ENCODE measurements around the gene GOLGA6L2.

Gene GOLGA6L2

GRCh38 chr15:23483821-23484299 lies 36.8 kb upstream of the GOLGA6L2 start:
- no peak for ATAC-seq

GRCh38 chr15:23482764-23483489 lies 35.9 kb upstream of the GOLGA6L2 start:
- ATAC-seq, result no peak
- TF ChIP-seq ARNTL (CRISPR knock-in tag; IDR thresholded peaks at IDR 0.05; ENCODE audit: borderline replicate concordance, low read depth) (no peak), CSRNP3 (CRISPR knock-in tag; IDR thresholded peaks at IDR 0.05) (no peak), ZC3H10 (CRISPR knock-in tag; IDR thresholded peaks at IDR 0.05) (no peak), GLIS3 (CRISPR knock-in tag; IDR thresholded peaks at IDR 0.05) (no peak), ZFP30 (CRISPR knock-in tag; IDR thresholded peaks at IDR 0.05) (no peak), RARB (CRISPR knock-in tag; IDR thresholded peaks at IDR 0.05) (no peak), PPARA (CRISPR knock-in tag; IDR thresholded peaks at IDR 0.05; ENCODE audit: borderline replicate concordance) (no peak), CREB5 (CRISPR knock-in tag; IDR thresholded peaks at IDR 0.05; ENCODE audit: low read depth) (no peak)

More at GRCh38 chr15:23483821-23484299, 36.8 kb upstream of the GOLGA6L2 start:
- TF ChIP-seq ISL1 (CRISPR knock-in tag; IDR thresholded peaks at IDR 0.05) (no peak), ARNTL (CRISPR knock-in tag; IDR thresholded peaks at IDR 0.05; ENCODE audit: borderline replicate concordance, low read depth) (no peak)

- TF ChIP-seq OSR1 (CRISPR knock-in tag; IDR thresholded peaks at IDR 0.05), result no peak
- TF ChIP-seq ESRRG (CRISPR knock-in tag; IDR thresholded peaks at IDR 0.05), result no peak
- TF ChIP-seq GLIS3 (CRISPR knock-in tag; IDR thresholded peaks at IDR 0.05), result no peak
- TF ChIP-seq ZNF8 (CRISPR knock-in tag; IDR thresholded peaks at IDR 0.05), result no peak
- no peak for TF ChIP-seq ZNF565 (CRISPR knock-in tag; conservative IDR thresholded peaks at IDR 0.05; ENCODE audit: low read depth)
- TF ChIP-seq TOX (CRISPR knock-in tag; IDR thresholded peaks at IDR 0.05; ENCODE audit: borderline replicate concordance), result no peak
- TF ChIP-seq BACH2 (CRISPR knock-in tag; IDR thresholded peaks at IDR 0.05; ENCODE audit: borderline replicate concordance), result no peak
- no peak for TF ChIP-seq ZFP3 (CRISPR knock-in tag; IDR thresholded peaks at IDR 0.05)
- TF ChIP-seq CSDC2 (CRISPR knock-in tag; IDR thresholded peaks at IDR 0.05), result no peak
- no peak for TF ChIP-seq PATZ1 (CRISPR knock-in tag; IDR thresholded peaks at IDR 0.05; ENCODE audit: borderline replicate concordance)
- TF ChIP-seq ARNTL (CRISPR knock-in tag; IDR thresholded peaks at IDR 0.05; ENCODE audit: borderline replicate concordance, low read depth), result no peak
- no peak for TF ChIP-seq TCF4 (CRISPR knock-in tag; IDR thresholded peaks at IDR 0.05; ENCODE audit: borderline replicate concordance)
- TF ChIP-seq RARB (CRISPR knock-in tag; IDR thresholded peaks at IDR 0.05), result no peak
- no peak for TF ChIP-seq POU6F1 (CRISPR knock-in tag; IDR thresholded peaks at IDR 0.05; ENCODE audit: borderline replicate concordance, low read depth)
- no peak for TF ChIP-seq CREB5 (CRISPR knock-in tag; IDR thresholded peaks at IDR 0.05; ENCODE audit: low read depth)
Observed at GRCh38 chr15:23482228-23482627, 35.2 kb upstream of the GOLGA6L2 start.

GRCh38 chr15:23477920-23478319 lies 30.9 kb upstream of the GOLGA6L2 start:
- ATAC-seq, result no peak
- no peak for TF ChIP-seq ARNTL (CRISPR knock-in tag; IDR thresholded peaks at IDR 0.05; ENCODE audit: borderline replicate concordance, low read depth)
- no peak for TF ChIP-seq RARB (CRISPR knock-in tag; IDR thresholded peaks at IDR 0.05)
- TF ChIP-seq GLIS3 (CRISPR knock-in tag; IDR thresholded peaks at IDR 0.05), result no peak
- no peak for TF ChIP-seq CSDC2 (CRISPR knock-in tag; IDR thresholded peaks at IDR 0.05)
- TF ChIP-seq ISL1 (CRISPR knock-in tag; IDR thresholded peaks at IDR 0.05), result no peak
- TF ChIP-seq SNAI2 (CRISPR knock-in tag; IDR thresholded peaks at IDR 0.05), result no peak
- TF ChIP-seq ZNF565 (CRISPR knock-in tag; conservative IDR thresholded peaks at IDR 0.05; ENCODE audit: low read depth), result no peak
- TF ChIP-seq POU6F1 (CRISPR knock-in tag; IDR thresholded peaks at IDR 0.05; ENCODE audit: borderline replicate concordance, low read depth), result no peak
- no peak for TF ChIP-seq ZC3H10 (CRISPR knock-in tag; IDR thresholded peaks at IDR 0.05)
- TF ChIP-seq CSRNP3 (CRISPR knock-in tag; IDR thresholded peaks at IDR 0.05), result no peak
- no peak for TF ChIP-seq ESRRG (CRISPR knock-in tag; IDR thresholded peaks at IDR 0.05)
- no peak for TF ChIP-seq ZFP30 (CRISPR knock-in tag; IDR thresholded peaks at IDR 0.05)
- TF ChIP-seq OSR1 (CRISPR knock-in tag; IDR thresholded peaks at IDR 0.05), result no peak
- no peak for TF ChIP-seq ZNF8 (CRISPR knock-in tag; IDR thresholded peaks at IDR 0.05)

More at GRCh38 chr15:23482228-23482627, 35.2 kb upstream of the GOLGA6L2 start:
- ATAC-seq, result no peak

Measured in SK-N-SH treated with all-trans-retinoic acid at 6 μM for 48 hours (cell line).